Measurements from ENCODE around the gene CIB4. TPM values are rescaled to one million over a fixed set of nuclear protein-coding genes. Genes with fewer than 3 reads are reported as not detected.

Gene CIB4
- total RNA-seq: not detected

DNA sequence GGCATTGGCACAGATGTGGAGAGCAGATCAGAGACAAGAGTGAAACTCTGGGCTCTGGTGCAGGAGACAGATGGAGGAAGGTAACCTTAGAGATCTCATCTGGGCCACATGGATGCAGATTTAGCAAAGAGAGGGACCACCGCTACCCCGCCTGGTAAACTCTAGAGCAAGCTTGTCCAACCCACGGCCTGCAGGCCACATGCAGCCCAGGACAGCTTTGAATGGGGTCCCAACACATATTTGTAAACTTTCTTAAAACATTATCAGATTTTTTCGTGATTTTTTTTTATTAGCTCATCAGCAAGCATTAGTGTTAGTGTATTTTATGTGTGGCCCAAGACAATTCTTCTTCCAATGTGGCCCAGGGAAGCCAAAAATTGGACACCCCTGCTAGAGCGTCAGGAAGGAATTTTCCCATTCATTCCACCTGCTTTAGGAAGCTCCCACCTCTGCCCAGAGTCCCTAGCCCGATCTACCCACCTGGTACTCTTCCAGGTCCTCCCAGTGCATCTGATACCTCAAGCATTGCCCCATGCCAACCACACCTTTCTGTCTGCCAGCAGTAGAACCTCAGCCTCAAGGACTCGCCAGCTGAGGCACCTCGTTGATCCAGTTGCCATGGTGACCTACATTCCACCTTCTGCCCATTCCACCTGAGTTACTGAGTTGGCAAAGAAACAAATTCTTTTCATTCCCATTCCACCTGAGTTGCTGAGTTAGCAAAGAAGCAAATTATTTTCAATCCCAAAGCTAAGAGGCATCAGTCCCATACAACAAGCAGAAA, at the start of gene CIB4:
CIB4 (minus strand) TSS at position 586 of the 784 bp plus-strand sequence; CDS start at position 534, 52 bp downstream.
- CTCF ChIA-PET: interaction anchor here (0.5 to 0.9 kb wide), 2 partner anchors 105 to 174 kb away, joined by 4 read pairs; no protein-coding TSS in a partner anchor
- intact Hi-C loops (cut with micrococcal nuclease): no loop called here
- DNase-seq: no peak
- Mint-ChIP-seq H3K4me3 (no peak within 1 kb of the TSS), H3K27me3 (ENCODE audit: low read depth) (peaks cover 27% of the 10 kb centered on the region), H3K27ac (no peak within 1 kb of the TSS), H3K4me1 (ENCODE audit: low read depth) (no peaks in the 10 kb centered on the region), H3K36me3 (ENCODE audit: low read depth) (no peaks in the 10 kb centered on the region), H3K9me3 (no peaks in the 10 kb centered on the region)

GRCh38 chr2:26687801-26688200, 46.6 kb upstream of the CIB4 start:
- Mint-ChIP-seq H3K9me3 (no peaks in the 10 kb centered on the region), H3K4me3 (no peak overlapping the region), H3K36me3 (ENCODE audit: low read depth) (no peaks in the 10 kb centered on the region), H3K4me1 (ENCODE audit: low read depth) (no peaks in the 10 kb centered on the region), H3K27me3 (ENCODE audit: low read depth) (peaks cover 39% of the 10 kb centered on the region), H3K27ac (no peak overlapping the region)
- intact Hi-C loops (cut with micrococcal nuclease): no loop called here
- DNase-seq: no peak
- CTCF ChIA-PET: no interaction called here

- no peak for DNase-seq
- Mint-ChIP-seq H3K9me3 (no peaks in the 10 kb centered on the region), H3K36me3 (ENCODE audit: low read depth) (no peaks in the 10 kb centered on the region), H3K4me3 (no peak overlapping the region), H3K27me3 (ENCODE audit: low read depth) (peaks cover 44% of the 10 kb centered on the region), H3K4me1 (ENCODE audit: low read depth) (no peaks in the 10 kb centered on the region), H3K27ac (no peak overlapping the region)
- intact Hi-C loops (cut with micrococcal nuclease): no loop called here
- CTCF ChIA-PET: no interaction called here
Measured at GRCh38 chr2:26687328-26687727, 46.2 kb upstream of the CIB4 start.

- CTCF ChIA-PET: no interaction called here
- peaks cover 40% of the 10 kb centered on the region for H3K27me3 Mint-ChIP-seq (ENCODE audit: low read depth)
- H3K4me1 Mint-ChIP-seq (ENCODE audit: low read depth): no peaks in the 10 kb centered on the region
- intact Hi-C loops (cut with micrococcal nuclease): no loop called here
- H3K36me3 Mint-ChIP-seq (ENCODE audit: low read depth): no peaks in the 10 kb centered on the region
- H3K4me3 Mint-ChIP-seq: no peak overlapping the region
- H3K9me3 Mint-ChIP-seq: no peaks in the 10 kb centered on the region
- DNase-seq: no peak
- no peak overlapping the region for H3K27ac Mint-ChIP-seq
Measured at GRCh38 chr2:26685989-26686839, 45.0 kb upstream of the CIB4 start.

DNA sequence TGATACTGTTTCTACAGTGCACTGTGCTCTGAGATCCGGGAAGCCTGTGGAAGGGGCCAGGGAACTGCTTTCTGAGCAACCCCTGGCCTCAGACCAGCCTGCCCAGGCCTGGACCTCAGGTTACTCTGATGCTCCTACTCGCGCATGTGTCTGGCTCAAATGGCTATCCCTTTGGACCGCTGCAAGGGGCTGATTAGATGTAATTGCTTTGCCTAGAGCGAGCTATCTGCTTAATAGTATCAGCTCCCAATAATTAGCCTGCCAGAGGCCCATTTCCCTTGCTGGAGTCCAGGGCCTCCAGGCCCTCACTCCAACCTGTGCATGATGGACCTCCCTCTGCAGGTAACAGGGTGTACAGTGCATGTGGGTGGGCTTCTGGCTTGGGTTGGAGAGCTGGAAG, 44.2 kb upstream of the CIB4 start:
- no peaks in the 10 kb centered on the region for H3K36me3 Mint-ChIP-seq (ENCODE audit: low read depth)
- no peak overlapping the region for H3K4me3 Mint-ChIP-seq
- peaks cover 35% of the 10 kb centered on the region for H3K27me3 Mint-ChIP-seq (ENCODE audit: low read depth)
- H3K27ac Mint-ChIP-seq: no peak overlapping the region
- H3K4me1 Mint-ChIP-seq (ENCODE audit: low read depth): no peaks in the 10 kb centered on the region
- no peak for DNase-seq
- CTCF ChIA-PET: interaction anchor here (0.6 kb wide), 1 partner anchor 61 kb away, joined by 3 read pairs; no protein-coding TSS in a partner anchor
- intact Hi-C loops (cut with micrococcal nuclease): no loop called here
- H3K9me3 Mint-ChIP-seq: no peaks in the 10 kb centered on the region

GRCh38 chr2:26683583-26683982, 42.4 kb upstream of the CIB4 start:
- Mint-ChIP-seq H3K36me3 (ENCODE audit: low read depth) (no peaks in the 10 kb centered on the region), H3K9me3 (no peaks in the 10 kb centered on the region), H3K27me3 (ENCODE audit: low read depth) (peaks cover 28% of the 10 kb centered on the region), H3K27ac (no peak overlapping the region), H3K4me1 (ENCODE audit: low read depth) (no peaks in the 10 kb centered on the region), H3K4me3 (no peak overlapping the region)
- no peak for DNase-seq
- intact Hi-C loops (cut with micrococcal nuclease): no loop called here
- CTCF ChIA-PET: interaction anchor here (1.4 kb wide), 1 partner anchor 63 kb away, joined by 3 read pairs; no protein-coding TSS in a partner anchor

DNA sequence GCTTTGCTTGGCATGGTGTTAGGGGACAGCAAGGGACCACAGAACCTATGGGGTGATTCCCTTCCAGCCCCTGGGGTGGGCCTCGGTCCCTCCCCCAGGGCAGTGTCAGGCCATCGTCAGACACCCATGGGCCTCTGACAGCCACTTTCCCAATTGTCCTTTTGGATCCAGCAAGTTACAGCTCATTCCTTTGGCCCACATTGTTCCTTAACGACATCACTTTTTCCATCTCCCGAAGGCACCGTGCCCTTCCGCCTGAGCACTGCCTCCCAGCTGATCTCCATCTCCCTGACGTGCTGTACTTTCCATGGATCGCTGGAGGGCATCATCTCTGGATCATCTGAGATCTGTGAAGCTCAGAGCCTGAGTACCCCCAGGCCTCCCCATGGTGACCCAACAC, 41.0 kb upstream of the CIB4 start:
- CTCF ChIA-PET: no interaction called here
- intact Hi-C loops (cut with micrococcal nuclease): no loop called here
- no peak for DNase-seq
- Mint-ChIP-seq H3K27ac (no peak overlapping the region), H3K4me1 (ENCODE audit: low read depth) (no peaks in the 10 kb centered on the region), H3K4me3 (no peak overlapping the region), H3K9me3 (peaks cover 5% of the 10 kb centered on the region), H3K27me3 (ENCODE audit: low read depth) (peaks cover 25% of the 10 kb centered on the region), H3K36me3 (ENCODE audit: low read depth) (no peaks in the 10 kb centered on the region)

- Mint-ChIP-seq H3K4me3 (no peak overlapping the region), H3K27ac (no peak overlapping the region), H3K27me3 (ENCODE audit: low read depth) (peaks cover 21% of the 10 kb centered on the region), H3K9me3 (peaks cover 5% of the 10 kb centered on the region), H3K4me1 (ENCODE audit: low read depth) (no peaks in the 10 kb centered on the region), H3K36me3 (ENCODE audit: low read depth) (no peaks in the 10 kb centered on the region)
- no peak for DNase-seq
- intact Hi-C loops (cut with micrococcal nuclease): no loop called here
- CTCF ChIA-PET: no interaction called here
Measured at GRCh38 chr2:26681656-26682055, 40.5 kb upstream of the CIB4 start.

DNA sequence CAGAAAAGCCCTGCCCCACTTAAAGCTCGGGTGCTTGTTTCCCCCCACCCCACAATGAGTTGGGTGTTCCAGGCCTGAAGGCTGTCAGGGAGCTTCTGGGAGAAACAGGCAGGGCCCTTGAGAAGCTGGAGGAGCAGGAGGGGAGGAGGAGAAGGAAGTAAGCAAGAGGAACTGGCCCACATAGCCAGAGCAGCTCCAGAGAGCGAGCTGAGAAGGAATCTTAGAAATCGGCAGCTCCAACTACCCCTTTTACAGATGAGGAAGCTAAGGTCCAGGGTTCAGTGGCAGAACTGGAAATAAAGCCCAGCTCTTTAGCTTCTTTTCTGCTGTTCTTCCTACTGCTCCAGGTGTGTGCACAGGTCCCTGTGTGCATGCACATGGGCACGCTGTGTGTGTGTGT, 38.7 kb upstream of the CIB4 start:
- H3K9me3 Mint-ChIP-seq: peaks cover 5% of the 10 kb centered on the region
- no peak overlapping the region for H3K4me3 Mint-ChIP-seq
- H3K27me3 Mint-ChIP-seq (ENCODE audit: low read depth): peaks cover 10% of the 10 kb centered on the region
- no peaks in the 10 kb centered on the region for H3K36me3 Mint-ChIP-seq (ENCODE audit: low read depth)
- no peak overlapping the region for H3K27ac Mint-ChIP-seq
- no peak for DNase-seq
- intact Hi-C loops (cut with micrococcal nuclease): no loop called here
- no peaks in the 10 kb centered on the region for H3K4me1 Mint-ChIP-seq (ENCODE audit: low read depth)
- CTCF ChIA-PET: interaction anchor here (0.6 to 1.0 kb wide), 2 partner anchors 166 to 1505 kb away, joined by 3 to 5 read pairs; no protein-coding TSS in a partner anchor

GRCh38 chr2:26678035-26678434, 36.9 kb upstream of the CIB4 start:
- peaks cover 5% of the 10 kb centered on the region for H3K9me3 Mint-ChIP-seq
- no peak overlapping the region for H3K4me3 Mint-ChIP-seq
- H3K27me3 Mint-ChIP-seq (ENCODE audit: low read depth): peaks cover 8% of the 10 kb centered on the region
- intact Hi-C loops (cut with micrococcal nuclease): no loop called here
- CTCF ChIA-PET: no interaction called here
- no peaks in the 10 kb centered on the region for H3K36me3 Mint-ChIP-seq (ENCODE audit: low read depth)
- no peak overlapping the region for H3K27ac Mint-ChIP-seq
- no peaks in the 10 kb centered on the region for H3K4me1 Mint-ChIP-seq (ENCODE audit: low read depth)
- DNase-seq: no peak

- intact Hi-C loops (cut with micrococcal nuclease): no loop called here
- no peak for DNase-seq
- Mint-ChIP-seq H3K4me3 (no peak overlapping the region), H3K4me1 (ENCODE audit: low read depth) (no peaks in the 10 kb centered on the region), H3K36me3 (ENCODE audit: low read depth) (no peaks in the 10 kb centered on the region), H3K27me3 (ENCODE audit: low read depth) (peaks cover 2% of the 10 kb centered on the region), H3K9me3 (peaks cover 5% of the 10 kb centered on the region), H3K27ac (no peak overlapping the region)
- CTCF ChIA-PET: interaction anchor here (0.5 to 0.6 kb wide), 2 partner anchors 549 to 1311 kb away, joined by 3 read pairs; no protein-coding TSS in a partner anchor
Measured at GRCh38 chr2:26675651-26676255, 34.6 kb upstream of the CIB4 start.

GRCh38 chr2:26674771-26675170, 33.6 kb upstream of the CIB4 start:
- intact Hi-C loops (cut with micrococcal nuclease): no loop called here
- CTCF ChIA-PET: interaction anchor here (0.9 kb wide), 1 partner anchor 98 kb away, joined by 4 read pairs; no protein-coding TSS in a partner anchor
- H3K4me1 Mint-ChIP-seq (ENCODE audit: low read depth): no peaks in the 10 kb centered on the region
- no peak for DNase-seq
- no peak overlapping the region for H3K4me3 Mint-ChIP-seq
- H3K27me3 Mint-ChIP-seq (ENCODE audit: low read depth): peaks cover 8% of the 10 kb centered on the region
- H3K36me3 Mint-ChIP-seq (ENCODE audit: low read depth): no peaks in the 10 kb centered on the region
- H3K27ac Mint-ChIP-seq: no peak overlapping the region
- peaks cover 5% of the 10 kb centered on the region for H3K9me3 Mint-ChIP-seq

All from activated naive CD4-positive, alpha-beta T cell treated with anti-CD3 and anti-CD28 coated beads for 36 hours (primary cell).